Measurements from ENCODE around the gene ZNF534. TPM values are rescaled to one million over a fixed set of nuclear protein-coding genes. Genes with fewer than 3 reads are reported as not detected.
A peak's percentile ranks its signal among the peaks of the same experiment; 100 is the strongest.
"Not testable (repeated sequence)": the region's sequence is repeated elsewhere in the genome, so short reads cannot be mapped to it uniquely, and the experiment has no call there.

Gene ZNF534
- total and polyA plus RNA-seq, 12 donors, result 0.11 to 0.18 (median 0.14) TPM; not detected in 8

- Histone ChIP-seq H3K4me1 (replicated peaks in 1 of 2) (no peaks in the 10 kb centered on the region), H3K9me3 (replicated peaks in 1 of 3) (no peaks in the 10 kb centered on the region), H3K4me3 (peak overlapping the region in 1 of 4 donors; percentile 11), H3K27me3 (no peaks in the 10 kb centered on the region), H3K36me3 (replicated peaks in 1 of 2) (no peaks in the 10 kb centered on the region), H3K27ac (no peak overlapping the region)
- TF ChIP-seq CTCF (IDR thresholded peaks at IDR 0.05) (no peak), POLR2A (IDR thresholded peaks at IDR 0.05) (no peak)
- intact Hi-C loops (cut with DNase I), result no loop called here
- WGBS, 4 donors, result 12 to 17% (median 14%) methylated on average over 16 to 28 of the region's 28 CpGs
- no peak for DNase-seq
Measured at GRCh38 chr19:52492994-52493470, 64.1 kb downstream of the ZNF534 start.

- H3K4me3 ChIP-seq, result no peak overlapping the region
- DNase-seq, result no peak
- H3K9me3 ChIP-seq (replicated peaks in 1 of 3), result no peaks in the 10 kb centered on the region
- H3K36me3 ChIP-seq (replicated peaks in 1 of 2), result no peaks in the 10 kb centered on the region
- WGBS, 4 donors, result 84 to 93% (median 88%) methylated on average over 3 of the region's 3 CpGs
- TF ChIP-seq POLR2A (IDR thresholded peaks at IDR 0.05) (no peak), CTCF (IDR thresholded peaks at IDR 0.05) (no peak)
- H3K27me3 ChIP-seq, result no peaks in the 10 kb centered on the region
- intact Hi-C loops (cut with DNase I), result no loop called here
- H3K27ac ChIP-seq, result no peak overlapping the region
- H3K4me1 ChIP-seq (replicated peaks in 1 of 2), result no peaks in the 10 kb centered on the region
Measured at GRCh38 chr19:52494518-52494917, 65.6 kb downstream of the ZNF534 start.

- no peak overlapping the region for H3K4me3 ChIP-seq
- H3K4me1 ChIP-seq (replicated peaks in 1 of 2), result no peaks in the 10 kb centered on the region
- DNase-seq, result no peak
- H3K9me3 ChIP-seq (replicated peaks in 1 of 3), result no peaks in the 10 kb centered on the region
- no peak overlapping the region for H3K27ac ChIP-seq
- no peaks in the 10 kb centered on the region for H3K36me3 ChIP-seq (replicated peaks in 1 of 2)
- 91 to 99% (median 94%) methylated on average over 8 of the region's 8 CpGs for WGBS, 4 donors
- no peaks in the 10 kb centered on the region for H3K27me3 ChIP-seq
- no peak for TF ChIP-seq CTCF (IDR thresholded peaks at IDR 0.05)
- no peak for TF ChIP-seq POLR2A (IDR thresholded peaks at IDR 0.05)
- intact Hi-C loops (cut with DNase I), result no loop called here
Measured at GRCh38 chr19:52498571-52498970, 69.6 kb downstream of the ZNF534 start.

- H3K4me1 ChIP-seq (replicated peaks in 1 of 2); H3K36me3 ChIP-seq (replicated peaks in 1 of 2); H3K27me3 ChIP-seq; H3K9me3 ChIP-seq (replicated peaks in 1 of 3); H3K4me3 ChIP-seq; H3K27ac ChIP-seq; intact Hi-C loops (cut with DNase I); DNase-seq: not testable (repeated sequence)
- 14 to 41% (median 34%) methylated on average over 3 of the region's 3 CpGs for WGBS, 4 donors
Measured at GRCh38 chr19:52500474-52500873, 71.5 kb downstream of the ZNF534 start.

- H3K27me3 ChIP-seq; H3K9me3 ChIP-seq (replicated peaks in 1 of 3); H3K4me1 ChIP-seq (replicated peaks in 1 of 2); intact Hi-C loops (cut with DNase I); H3K27ac ChIP-seq; H3K4me3 ChIP-seq; H3K36me3 ChIP-seq (replicated peaks in 1 of 2); DNase-seq: not testable (repeated sequence)
- WGBS, 4 donors, result 71 to 96% (median 83%) methylated on average over 4 to 12 of the region's 12 CpGs
Measured at GRCh38 chr19:52500991-52501390, 72.0 kb downstream of the ZNF534 start.

Small RNA genes lying within 50 kb of the gene (small RNA-seq; reads per million reads assigned to genes)
- gene AC010332.1, result 0 reads per million in 2 donors

Other genes starting within 250 kb of the ZNF534 start
- gene PPP2R1A, start 239.1 kb upstream of the ZNF534 start, total RNA-seq, result 1,000 to 10,000 TPM in 1 of 9 donors, 100 to 1,000 TPM in 8; 161 to 1,330 (median 354) TPM
- gene PPP2R1A, start 239.1 kb upstream of the ZNF534 start, polyA plus RNA-seq, result 100 to 1,000 TPM; 349 to 638 (median 554) TPM
- 10 to 100 TPM in 6 of 9 donors, 1 to 10 TPM in 3; 2.3 to 18.8 (median 13.3) TPM for gene ZNF766, start 159.6 kb upstream of the ZNF534 start, total RNA-seq
- gene ZNF766, start 159.6 kb upstream of the ZNF534 start, polyA plus RNA-seq, result 10 to 100 TPM in 1 of 3 donors, 1 to 10 TPM in 2; 2.8 to 21.4 (median 3.8) TPM
- gene ZNF480, start 132.0 kb upstream of the ZNF534 start, total RNA-seq, result 10 to 100 TPM in 4 of 9 donors, 1 to 10 TPM in 5; 2.1 to 15.1 (median 9.0) TPM
- gene ZNF480, start 132.0 kb upstream of the ZNF534 start, polyA plus RNA-seq, result 10 to 100 TPM in 2 of 3 donors, 1 to 10 TPM in 1; 7.2 to 16.3 (median 13.2) TPM
- gene ZNF610, start 92.9 kb upstream of the ZNF534 start, total RNA-seq, result 10 to 100 TPM in 1 of 9 donors, 1 to 10 TPM in 8; 1.9 to 10.2 (median 4.3) TPM
- gene ZNF610, start 92.9 kb upstream of the ZNF534 start, polyA plus RNA-seq, result 10 to 100 TPM in 1 of 3 donors, 1 to 10 TPM in 2; 2.9 to 13.6 (median 4.3) TPM
- 10 to 100 TPM in 8 of 9 donors, 1 to 10 TPM in 1; 7.5 to 23.1 (median 16.4) TPM for gene ZNF880, start 59.2 kb upstream of the ZNF534 start, total RNA-seq
- 10 to 100 TPM; 18.3 to 19.4 (median 18.8) TPM for gene ZNF880, start 59.2 kb upstream of the ZNF534 start, polyA plus RNA-seq
- gene ZNF528, start 31.3 kb upstream of the ZNF534 start, total RNA-seq, result 10 to 100 TPM in 8 of 9 donors, 1 to 10 TPM in 1; 7.6 to 48.5 (median 23.6) TPM
- 10 to 100 TPM in 2 of 3 donors, 1 to 10 TPM in 1; 10.0 to 29.8 (median 22.4) TPM for gene ZNF528, start 31.3 kb upstream of the ZNF534 start, polyA plus RNA-seq
- gene ZNF578, start 24.4 kb downstream of the ZNF534 start, total RNA-seq, result 1 to 10 TPM in 5 of 9 donors, under 1 TPM in 4; 0.09 to 5.3 (median 1.2) TPM
- gene ZNF578, start 24.4 kb downstream of the ZNF534 start, polyA plus RNA-seq, result 1 to 10 TPM in 1 of 3 donors, under 1 TPM in 2; 0.16 to 1.7 (median 0.47) TPM
- gene ZNF808, start 98.5 kb downstream of the ZNF534 start, total RNA-seq, result 10 to 100 TPM in 7 of 9 donors, 1 to 10 TPM in 2; 7.6 to 28.8 (median 14.6) TPM
- 1 to 10 TPM; 1.6 to 7.2 (median 6.0) TPM for gene ZNF808, start 98.5 kb downstream of the ZNF534 start, polyA plus RNA-seq
- gene ZNF701, start 141.1 kb downstream of the ZNF534 start, total RNA-seq, result 10 to 100 TPM in 6 of 9 donors, 1 to 10 TPM in 3; 4.6 to 21.3 (median 13.0) TPM
- 1 to 10 TPM; 4.0 to 10.0 (median 7.5) TPM for gene ZNF701, start 141.1 kb downstream of the ZNF534 start, polyA plus RNA-seq
- gene ZNF83, start 209.2 kb downstream of the ZNF534 start, total RNA-seq, result 100 to 1,000 TPM in 2 of 9 donors, 10 to 100 TPM in 7; 23.4 to 185 (median 47.4) TPM
- gene ZNF83, start 209.2 kb downstream of the ZNF534 start, polyA plus RNA-seq, result 100 to 1,000 TPM in 2 of 3 donors, 10 to 100 TPM in 1; 50.0 to 344 (median 165) TPM

Measured in adrenal gland (tissue), 12 donors.